NCI-H1417 (cell line): ENCODE results near the gene KCNH6.
A peak's percentile ranks its signal among the peaks of the same experiment; 100 is the strongest.

Experiments
- DNase-seq, 3 experiments: peaks; one replicate each; lab custom pipeline; 2025; lab: John Stamatoyannopoulos, UW

The KCNH6 gene

GRCh38 chr17:63555500-63556156 is 32.5 kb downstream of the KCNH6 start:
- DNase-seq = no peak

DNA sequence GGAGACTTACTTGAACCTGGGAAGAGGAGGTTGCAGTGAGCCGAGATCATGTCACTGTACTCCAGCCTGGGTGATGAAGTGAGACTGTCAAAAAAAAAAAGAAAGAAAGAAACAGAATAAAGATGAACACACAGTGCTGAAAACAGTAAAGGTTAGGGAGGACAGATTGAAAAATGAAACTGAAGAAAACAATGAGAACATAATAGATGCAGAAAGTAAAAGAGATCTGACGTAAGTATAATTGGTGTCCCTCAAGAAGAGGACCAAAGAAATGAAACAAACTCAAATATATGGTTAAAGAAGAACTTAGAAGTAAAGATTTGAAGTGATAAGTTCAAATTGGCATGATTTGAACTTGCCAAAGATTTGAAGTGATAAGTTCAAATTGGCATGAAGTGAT is 34.3 kb downstream of the KCNH6 start:
- DNase-seq = no peak

- no peak for DNase-seq
Observed at GRCh38 chr17:63558441-63558840, 35.3 kb downstream of the KCNH6 start.

GRCh38 chr17:63561819-63562218 is 38.7 kb downstream of the KCNH6 start:
- no peak for DNase-seq

DNA sequence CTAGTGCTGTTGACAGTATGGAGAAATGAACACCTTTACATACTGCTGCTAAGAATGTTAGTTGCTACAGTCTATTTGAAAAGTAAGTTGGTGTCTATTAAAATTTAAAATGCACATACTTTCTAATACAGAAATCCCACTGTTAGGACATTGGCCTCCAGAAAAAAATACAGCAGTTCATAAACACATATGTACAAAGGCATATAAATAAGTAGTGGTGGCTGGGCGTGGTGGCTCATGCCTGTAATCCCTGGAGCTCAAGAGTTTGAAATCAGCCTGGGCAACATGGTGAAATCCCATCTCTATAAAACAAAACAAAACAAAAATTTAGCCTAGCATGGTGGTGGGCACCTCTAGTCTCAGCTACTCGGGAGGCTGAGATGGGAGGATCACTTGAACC is 40.2 kb downstream of the KCNH6 start:
- DNase-seq = no peak

DNA sequence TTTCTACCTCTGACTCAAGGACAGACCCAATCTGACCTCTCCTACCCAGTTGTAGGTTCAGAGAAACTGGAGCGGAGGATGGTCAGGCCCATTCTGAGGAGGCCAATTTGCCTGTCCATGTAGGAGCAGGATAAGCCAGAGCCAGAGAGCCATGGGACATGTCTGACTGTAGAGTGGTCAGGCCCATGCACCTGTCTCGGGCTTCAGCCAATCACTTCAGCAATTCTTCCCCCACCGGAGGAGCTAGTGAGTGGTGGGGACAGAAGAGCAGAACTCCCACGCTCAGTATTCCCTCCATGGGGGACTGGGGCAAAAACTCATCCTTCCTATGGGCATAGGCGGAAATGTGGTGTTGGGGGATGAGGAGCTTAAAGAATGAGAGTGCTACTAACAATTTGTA is 41.4 kb downstream of the KCNH6 start:
- no peak for DNase-seq

DNA sequence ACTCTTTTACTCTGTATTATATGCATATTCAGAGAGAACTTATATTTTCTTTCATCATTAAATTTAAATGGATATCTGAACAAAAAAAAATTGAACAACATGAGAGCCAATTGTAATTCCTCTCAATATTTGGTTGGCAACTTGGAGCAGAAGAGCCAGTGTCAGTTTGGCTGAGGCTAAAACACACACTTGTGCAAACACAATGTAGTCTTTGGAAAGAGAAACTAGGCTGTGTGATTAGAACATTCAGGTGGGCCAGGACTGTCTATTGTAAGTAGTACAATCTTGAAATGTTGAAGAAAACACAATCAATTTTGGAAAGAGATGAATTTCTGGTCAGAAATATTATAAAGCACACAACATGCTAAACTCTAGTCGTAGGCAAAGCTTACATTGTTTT is 44.1 kb downstream of the KCNH6 start:
- no peak for DNase-seq

GRCh38 chr17:63568563-63568962 is 45.4 kb downstream of the KCNH6 start:
- DNase-seq = no peak

GRCh38 chr17:63571632-63572310 is 48.6 kb downstream of the KCNH6 start:
- no peak for DNase-seq

DNA sequence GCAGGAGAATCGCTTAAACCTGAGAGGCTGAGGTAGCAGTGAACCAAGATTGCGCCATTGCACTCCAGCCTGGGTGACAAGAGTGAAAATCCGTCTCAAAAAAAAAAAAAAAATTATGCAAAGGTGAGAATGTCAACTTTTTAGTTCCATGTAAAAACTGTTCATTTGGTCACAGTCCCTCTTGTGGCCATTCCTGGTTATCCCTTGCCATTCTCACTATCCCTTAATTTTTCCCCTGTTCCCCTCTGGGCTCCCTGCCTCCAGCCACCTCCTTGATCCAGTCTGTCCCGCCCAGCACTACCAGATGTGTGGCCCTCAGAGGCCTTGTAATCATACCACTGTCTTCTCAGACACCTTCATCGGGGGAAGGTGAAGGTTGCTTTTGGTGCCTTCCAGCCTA is 50.5 kb downstream of the KCNH6 start:
- peak in 1 of 3 experiments; percentile 14 for DNase-seq

DNA sequence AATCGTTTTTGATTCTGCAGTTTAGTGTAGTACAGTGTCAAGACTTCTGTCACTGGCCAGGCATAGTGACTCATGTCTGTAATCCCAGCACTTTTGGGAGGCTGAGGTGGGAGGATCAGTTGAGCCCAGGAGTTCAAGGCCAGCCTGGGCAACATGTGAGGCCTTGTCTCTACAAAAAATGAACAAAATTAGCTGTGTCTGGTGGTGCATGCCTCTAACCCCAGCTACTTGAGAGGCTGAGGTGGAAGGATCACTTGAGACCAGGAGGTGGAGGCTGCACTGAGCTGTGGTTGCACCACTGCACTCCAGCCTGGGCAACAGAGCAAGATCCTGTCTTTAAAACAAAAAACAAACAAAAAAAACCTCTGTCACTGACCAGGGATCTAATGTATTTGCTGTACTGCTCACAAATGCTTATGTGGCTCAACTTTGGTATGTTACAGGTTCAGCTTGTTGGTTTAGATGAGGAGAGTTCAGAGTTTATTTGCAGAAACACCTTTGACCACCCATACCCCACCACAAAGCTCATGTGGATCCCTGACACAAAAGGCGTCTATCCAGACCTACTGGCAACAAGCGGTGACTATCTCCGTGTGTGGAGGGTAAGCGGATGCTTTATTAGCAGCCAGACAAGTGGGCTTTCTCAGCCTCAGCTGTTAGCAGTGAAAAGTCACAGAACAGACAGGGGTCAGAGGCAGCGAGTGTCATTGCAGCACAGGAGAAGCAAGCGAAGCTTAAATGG is 55.0 kb downstream of the KCNH6 start:
- DNase-seq = no peak

DNA sequence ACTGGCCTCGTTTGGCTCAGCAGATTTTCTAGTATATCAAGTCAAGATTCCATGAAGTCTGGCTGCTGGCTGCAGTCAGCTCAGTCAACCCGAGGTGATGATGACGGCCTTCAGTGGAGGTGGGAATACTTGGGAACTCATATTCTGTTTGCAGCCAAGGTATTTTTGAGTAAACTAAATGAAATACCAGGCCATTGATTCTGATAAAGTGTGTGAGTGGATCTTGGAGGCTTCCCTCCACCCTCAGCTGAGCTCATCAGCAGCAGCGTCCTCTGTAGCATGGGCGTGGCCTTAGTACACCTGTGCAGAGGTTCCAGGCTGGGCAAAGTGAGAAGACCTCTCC is 55.6 kb downstream of the KCNH6 start:
- DNase-seq = peak in 1 of 3 experiments; percentile 18

DNA sequence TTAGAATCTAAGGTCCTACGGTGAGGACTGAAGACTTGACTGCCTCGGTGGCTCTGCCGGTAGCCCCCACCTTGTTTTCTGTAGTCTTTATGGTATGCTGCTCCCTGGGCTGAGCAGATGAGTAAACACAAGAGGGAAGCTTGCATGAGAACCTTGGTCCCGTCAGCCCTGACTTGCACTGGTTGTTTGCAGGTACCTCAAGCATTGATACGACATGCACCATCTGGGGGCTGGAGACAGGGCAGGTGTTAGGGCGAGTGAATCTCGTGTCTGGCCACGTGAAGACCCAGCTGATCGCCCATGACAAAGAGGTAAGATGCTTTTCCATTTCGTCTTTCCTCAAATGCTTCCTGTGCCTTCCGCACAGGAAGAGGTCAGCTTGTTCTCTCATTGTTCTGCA is 56.5 kb downstream of the KCNH6 start:
- DNase-seq = peak in 1 of 3 experiments; percentile 71

DNA sequence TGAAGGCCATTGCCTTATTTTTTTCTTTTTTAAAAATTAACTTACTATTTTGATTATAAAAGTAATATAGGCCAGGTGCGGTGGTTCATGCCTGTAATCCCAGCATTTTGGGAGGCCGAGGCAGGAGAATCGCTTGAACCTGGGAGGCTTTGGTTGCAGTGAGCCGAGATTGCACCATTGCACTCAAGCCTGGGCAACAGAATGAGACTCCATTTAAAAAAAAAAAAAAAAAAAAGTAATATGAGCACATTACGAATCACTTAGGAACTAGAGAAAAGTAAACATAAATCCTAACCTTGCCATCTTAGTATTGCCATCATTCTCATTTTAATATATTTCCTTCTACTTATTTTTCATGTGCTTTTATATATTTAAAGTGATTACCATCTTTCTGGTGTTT is 64.6 kb downstream of the KCNH6 start:
- no peak for DNase-seq

DNA sequence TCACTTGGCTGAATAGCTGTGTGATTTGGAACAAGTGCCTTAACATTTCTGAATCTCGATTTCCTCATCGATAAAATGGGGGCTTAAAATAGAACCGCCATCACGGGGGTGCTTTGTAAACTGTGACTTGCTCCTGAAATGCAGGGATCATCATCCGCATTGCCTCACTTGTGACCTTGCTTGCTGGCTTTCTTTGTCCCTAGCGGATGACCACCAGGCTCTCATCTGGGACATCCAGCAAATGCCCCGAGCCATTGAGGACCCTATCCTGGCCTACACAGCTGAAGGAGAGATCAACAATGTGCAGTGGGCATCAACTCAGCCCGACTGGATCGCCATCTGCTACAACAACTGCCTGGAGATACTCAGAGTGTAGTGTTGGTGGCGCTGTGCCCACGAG is 65.6 kb downstream of the KCNH6 start:
- DNase-seq = no peak

GRCh38 chr17:63589646-63590045 is 66.5 kb downstream of the KCNH6 start:
- no peak for DNase-seq

GRCh38 chr17:63592797-63593196 is 69.6 kb downstream of the KCNH6 start:
- DNase-seq = no peak

DNA sequence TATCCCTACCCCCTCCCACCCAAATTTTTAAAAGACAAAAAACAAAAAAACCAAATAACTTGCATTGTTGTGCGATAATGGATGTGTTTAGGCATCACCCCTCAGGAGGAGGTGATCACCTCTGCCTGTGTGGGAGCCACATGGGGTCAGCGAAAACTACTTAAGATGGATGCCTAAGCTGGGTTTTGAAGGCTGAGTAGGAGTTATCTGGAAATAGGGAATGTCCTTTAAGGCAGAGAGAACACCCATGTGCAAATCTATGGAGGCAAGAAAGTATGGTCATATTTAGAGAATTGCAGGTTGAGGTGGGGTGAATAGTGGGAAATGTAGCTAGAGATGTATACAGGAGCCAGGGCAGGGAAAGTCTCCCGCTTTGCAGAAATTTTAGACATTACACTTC is 72.0 kb downstream of the KCNH6 start:
- DNase-seq = no peak
